K562 (cell line): ENCODE results near the gene METTL24. TPM values are rescaled to one million over a fixed set of nuclear protein-coding genes. Genes with fewer than 3 reads are reported as not detected.

Experiments used
- ATAC-seq: fragments of 200-7000 bp; cut with Tn5 transposase; 3 replicates; pipeline ENCODE4 v1.9.1; 2020; ENCODE audit warnings: moderate library complexity
- BruUV-seq: library from RNA; stranded (reverse); fragments of 400-500 nt; replicated peaks from 2 replicates; lab custom pipeline; 2021; lab: Mats Ljungman, UMichigan
- CTCF ChIA-PET: fragments of 300-600 bp; formaldehyde crosslinking; extraction: SDS; loops from one replicate; lab custom pipeline; 2021; ENCODE audit warnings: low intra/inter-chr PET ratio; lab: Yijun Ruan, JAX
- POLR2A ChIA-PET: fragments of 300-600, 350-650 bp; sonication (Branson Sonifier 250); formaldehyde crosslinking; extraction: SDS; loops from one replicate; lab custom pipeline; 2021; ENCODE audit warnings: antibody characterized with exemption, inconsistent platforms; lab: Yijun Ruan, JAX
- DNase-seq, 4 experiments: peaks; one replicate each; pipeline versions ENCODE4 v3.0.0 to v3.0.0-alpha.2; 2011 to 2018; ENCODE audit warnings: low spot score in 3 of 4, mixed read lengths in 3 of 4; ENCODE audit errors: extremely low read depth in 1 of 4
- FAIRE-seq: peaks from 2 replicates; lab custom pipeline; 2011; peaks lifted over from hg19 to GRCh38; lab: Jason Lieb, UNC
- H2AFZ ChIP-seq: 2 replicates; pipeline ENCODE4 v1.6.0; 2011; ENCODE audit warnings: low read depth, low read length, control low read depth, inconsistent platforms
- H3K27ac ChIP-seq: fragments of 200-600 bp; 3 replicates; pipeline ENCODE4 v1.8.0; 2011; ENCODE audit warnings: low read depth, mild to moderate bottlenecking, control low read depth, inconsistent platforms, low read length, moderate library complexity, mixed read lengths; ENCODE audit errors: extremely low read depth
- H3K27me3 ChIP-seq, 2 experiments: fragments of 300-600 bp in 1 of 2; 2 replicates in 1 of 2; 3 replicates in 1 of 2; pipeline versions ENCODE4 v1.6.0 to v1.8.0; 2011; ENCODE audit warnings: inconsistent platforms in 2 of 2, low read length in 2 of 2, mild to moderate bottlenecking in 1 of 2, mixed read lengths in 1 of 2, moderate library complexity in 1 of 2; ENCODE audit not compliant: control insufficient read depth in 2 of 2, insufficient read depth in 2 of 2
- H3K36me3 ChIP-seq: fragments of 300-600 bp; 3 replicates; pipeline ENCODE4 v1.8.0; 2011; ENCODE audit warnings: mild to moderate bottlenecking, low read length, inconsistent platforms; ENCODE audit not compliant: control insufficient read depth, insufficient read depth
- H3K4me1 ChIP-seq, 2 experiments: fragments of 200-600 bp in 1 of 2; replicated peaks in 1 of 2; 2 replicates in 1 of 2; 3 replicates in 1 of 2; pipeline versions ENCODE4 v1.5.1 to v1.8.0; 2011; ENCODE audit warnings: inconsistent platforms in 2 of 2, low read length in 2 of 2, mild to moderate bottlenecking in 1 of 2, mixed read lengths in 1 of 2, moderate library complexity in 1 of 2; ENCODE audit not compliant: control insufficient read depth in 2 of 2, insufficient read depth in 2 of 2
- H3K4me2 ChIP-seq: 2 replicates; pipeline ENCODE4 v1.6.1; 2011; ENCODE audit warnings: low read length, control low read depth, inconsistent platforms, mixed read lengths; ENCODE audit not compliant: insufficient read depth
- H3K4me3 ChIP-seq: fragments of 200-600 bp; sonication (generic), shearing (Covaris generic); 2 replicates; pipeline ENCODE4 v1.5.1; 2016; ENCODE audit warnings: control low read depth, inconsistent platforms
- H3K79me2 ChIP-seq: fragments of 200-600 bp; 3 replicates; pipeline ENCODE4 v1.8.0; 2011; ENCODE audit warnings: low read length, inconsistent platforms; ENCODE audit not compliant: control insufficient read depth, insufficient read depth
- H3K9ac ChIP-seq, 2 experiments: 2 replicates each; pipeline versions ENCODE4 v1.6.0 to v1.6.1; 2011; ENCODE audit warnings: low read depth in 2 of 2, low read length in 2 of 2, control low read depth in 1 of 2, inconsistent platforms in 1 of 2, mild to moderate bottlenecking in 1 of 2, mixed read lengths in 1 of 2; ENCODE audit not compliant: insufficient read depth in 1 of 2
- H3K9me1 ChIP-seq: one replicate; pipeline ENCODE4 v1.6.0; 2011; ENCODE audit warnings: inconsistent platforms, mild to moderate bottlenecking, low read length, moderate library complexity; ENCODE audit not compliant: control insufficient read depth, insufficient read depth
- H3K9me3 ChIP-seq: replicated peaks from 2 replicates; pipeline ENCODE4 v1.5.1; 2011; ENCODE audit warnings: low read depth, low read length, inconsistent platforms; ENCODE audit not compliant: control insufficient read depth, insufficient read depth
- H4K20me1 ChIP-seq: replicated peaks from 2 replicates; pipeline ENCODE4 v1.6.1; 2011; ENCODE audit warnings: low read length, inconsistent platforms, mixed read lengths; ENCODE audit not compliant: control insufficient read depth, insufficient read depth
- PML ChIP-seq: IDR thresholded peaks from 2 replicates; pipeline ENCODE4 v1.6.1; 2012; ENCODE audit warnings: low read length, inconsistent platforms
- PRPF4 ChIP-seq: fragments of 200-400 bp; formaldehyde crosslinking; IDR thresholded peaks from one replicate; pipeline ENCODE4 v1.6.1; 2017; ENCODE audit warnings: low read length, low read depth, mild to moderate bottlenecking; ENCODE audit not compliant: insufficient read depth, poor library complexity, severe bottlenecking
- TAF7 ChIP-seq: fragments of 450-650 bp; IDR thresholded peaks from 2 replicates; pipeline ENCODE4 v1.6.1; 2016; ENCODE audit warnings: missing genetic modification characterization, missing compliant biosample characterization
- WGBS: fragments of 100-300 bp; shearing (Covaris generic); methylation state at CpG from one replicate; pipeline ENCODE4 v1.1.6; 2016; ENCODE audit warnings: low coverage, mixed read lengths; ENCODE audit not compliant: insufficient coverage; ENCODE audit errors: missing lambda C conversion rate; 5-methylcytosine and 5-hydroxymethylcytosine counted together
- in situ Hi-C: fragments of 300-500 bp; cut with MboI; formaldehyde crosslinking; loops from 4 replicates; pipeline ENCODE4 v1.15.0; 2018; ENCODE audit warnings: inconsistent platforms, mixed read lengths
- intact Hi-C: fragments of 100-400 bp; cut with micrococcal nuclease; formaldehyde crosslinking; loops from 2 replicates; pipeline ENCODE4 v1.14.2; 2022
- polyA plus RNA-seq, 8 experiments: library from polyadenylated mRNA; depleted of rRNA in 4 of 8; stranded (reverse) in 5 of 8; unstranded in 3 of 8; fragments of >200 nt; fragmentation: Nextera tagmentation in 2 of 8; fragmentation: Illumina TruSeq in 1 of 8; extraction: Ambion mirVana in 2 of 8; extraction: Trizol in 1 of 8; gene quantifications; 2 replicates each; pipeline versions ENCODE4 v1.2.1 to v1.2.3, GENCODE V29; 2011 to 2014; ENCODE audit warnings: inconsistent platforms in 1 of 8, missing spikeins in 1 of 8
- total RNA-seq, 7 experiments: library from RNA; depleted of rRNA in 6 of 7; stranded (reverse); fragments of >200 nt in 6 of 7; fragmentation: Illumina TruSeq in 2 of 7; extraction: Trizol in 2 of 7; gene quantifications; 2 replicates each; pipeline versions ENCODE4 v1.2.1 to v1.2.3, GENCODE V29; 2011 to 2021; ENCODE audit warnings: low replicate concordance in 1 of 7
- TF ChIP-seq, protein P1 (sequence below), 3 experiments: fragments of 200-800 bp in 1 of 3; sonication (Bioruptor generic) in 1 of 3; sonication (generic) in 1 of 3; formaldehyde crosslinking in 1 of 3; IDR thresholded peaks; 2 replicates each; pipeline versions ENCODE4 v1.6.1 to v1.8.0; 2016 to 2022; ENCODE audit warnings: mild to moderate bottlenecking in 2 of 3, missing compliant biosample characterization in 2 of 3, missing genetic modification characterization in 2 of 3, missing genetic modification reagents in 1 of 3
- TF ChIP-seq, protein P2 (sequence below): sonication (generic); formaldehyde crosslinking; IDR thresholded peaks from 2 replicates; pipeline ENCODE4 v1.9.0; 2022; ENCODE audit warnings: mild to moderate bottlenecking, missing genetic modification reagents
- TF ChIP-seq, protein P3 (sequence below): sonication (generic); formaldehyde crosslinking; IDR thresholded peaks from 2 replicates; pipeline ENCODE4 v1.8.0; 2022; ENCODE audit warnings: mild to moderate bottlenecking, low read depth, missing genetic modification reagents

METTL24 gene
- total and polyA plus RNA-seq, 9 of the 15 experiments (the other 6 are each of a cell fraction or from before 2014, with no cell fraction given), result not detected

DNA sequence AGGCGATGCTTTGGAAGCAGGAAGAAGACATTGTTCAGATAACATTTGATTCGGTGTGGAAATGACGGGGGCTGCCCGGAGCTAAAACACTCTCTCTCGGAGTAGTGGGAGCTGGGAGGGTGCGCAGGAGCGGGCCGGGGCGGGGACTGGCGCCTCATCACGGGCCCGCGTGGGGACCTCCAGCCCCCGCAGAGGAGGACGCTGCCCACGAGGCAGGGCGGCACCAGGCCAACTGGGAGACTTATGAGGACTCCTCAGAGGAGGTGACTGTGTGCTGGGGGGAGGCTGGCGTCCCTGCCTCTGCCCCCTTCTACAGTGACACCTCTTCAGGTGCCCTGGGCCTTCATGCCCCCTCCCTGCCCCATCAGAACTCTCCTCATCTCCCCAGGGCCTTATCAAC lies 42.1 kb upstream of the METTL24 start:
- no peak for DNase-seq
- 46% methylated on average over 5 of the region's 18 CpGs for WGBS

More for the DNA sequence above, 42.1 kb upstream of the METTL24 start:
- Histone ChIP-seq H3K4me2 (no peak overlapping the region), H2AFZ (peak overlapping the region; percentile 19; the same call in 1 of the 2 replicates), H3K27me3 (peaks cover 0 to 9% of the 10 kb centered on the region in 2 experiments; a peak in 3 of 5 replicates), H3K4me1 (peaks cover 9 to 11% of the 10 kb centered on the region in 2 experiments; a peak in 3 of 5 replicates), H3K9ac (no peak overlapping the region), H4K20me1 (no peaks in the 10 kb centered on the region), H3K36me3 (no peaks in the 10 kb centered on the region), H3K27ac (no peak overlapping the region), H3K4me3 (no peak overlapping the region), H3K9me1 (no peaks in the 10 kb centered on the region), H3K9me3 (no peaks in the 10 kb centered on the region), H3K79me2 (no peaks in the 10 kb centered on the region)
- in situ Hi-C loops, result no loop called here
- FAIRE-seq, result no peak
- ChIA-PET CTCF (no interaction called here), POLR2A (no interaction called here)
- intact Hi-C loops, result no loop called here
- ATAC-seq, result no peak
- TF ChIP-seq, protein P1, sequence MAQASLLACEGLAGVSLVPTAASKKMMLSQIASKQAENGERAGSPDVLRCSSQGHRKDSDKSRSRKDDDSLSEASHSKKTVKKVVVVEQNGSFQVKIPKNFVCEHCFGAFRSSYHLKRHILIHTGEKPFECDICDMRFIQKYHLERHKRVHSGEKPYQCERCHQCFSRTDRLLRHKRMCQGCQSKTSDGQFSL (CRISPR knock-in tag; IDR thresholded peaks at IDR 0.05), result no peak
- TF ChIP-seq, protein P1 (tag; IDR thresholded peaks at IDR 0.05), result no peak
- TF ChIP-seq, protein P2, sequence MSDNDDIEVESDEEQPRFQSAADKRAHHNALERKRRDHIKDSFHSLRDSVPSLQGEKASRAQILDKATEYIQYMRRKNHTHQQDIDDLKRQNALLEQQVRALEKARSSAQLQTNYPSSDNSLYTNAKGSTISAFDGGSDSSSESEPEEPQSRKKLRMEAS (CRISPR knock-in tag), result no peak
- TF ChIP-seq PRPF4 (no peak), TAF7 (tag) (no peak), PML (no peak)
- TF ChIP-seq, protein P3, sequence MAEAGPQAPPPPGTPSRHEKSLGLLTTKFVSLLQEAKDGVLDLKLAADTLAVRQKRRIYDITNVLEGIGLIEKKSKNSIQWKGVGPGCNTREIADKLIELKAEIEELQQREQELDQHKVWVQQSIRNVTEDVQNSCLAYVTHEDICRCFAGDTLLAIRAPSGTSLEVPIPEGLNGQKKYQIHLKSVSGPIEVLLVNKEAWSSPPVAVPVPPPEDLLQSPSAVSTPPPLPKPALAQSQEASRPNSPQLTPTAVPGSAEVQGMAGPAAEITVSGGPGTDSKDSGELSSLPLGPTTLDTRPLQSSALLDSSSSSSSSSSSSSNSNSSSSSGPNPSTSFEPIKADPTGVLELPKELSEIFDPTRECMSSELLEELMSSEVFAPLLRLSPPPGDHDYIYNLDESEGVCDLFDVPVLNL (CRISPR knock-in tag), result no peak
- BruUV-seq, result no TSS peak
